ENCODE results near the gene TAS2R20.

- TF ChIP-seq CTCF (conservative IDR thresholded peaks at IDR 0.05; ENCODE audit: low read depth, low read length): no peak
- TF ChIP-seq NFE2L2 (IDR thresholded peaks at IDR 0.05; ENCODE audit: low read depth, low read length): no peak
- no peak for TF ChIP-seq POLR2A (IDR thresholded peaks at IDR 0.05; ENCODE audit: low read depth, low read length)
- TF ChIP-seq CHD1 (IDR thresholded peaks at IDR 0.05; ENCODE audit: low read depth, low read length): no peak
Measured at GRCh38 chr12:10986812-10987211, 11.3 kb downstream of the TAS2R20 start, which contains the start of gene TAS2R50.
